ENCODE measurements around the gene DISP3. TPM values are rescaled to one million over a fixed set of nuclear protein-coding genes. Genes with fewer than 3 reads are reported as not detected.

DISP3 gene
- polyA plus RNA-seq, 1 donor (not counting 4 experiments of a cell fraction or from before 2014, with no cell fraction given), result not detected

- Histone ChIP-seq H3K9me3 (ENCODE audit: control insufficient read depth, low read depth, low read length) (no peaks in the 10 kb centered on the region), H3K4me1 (ENCODE audit: control insufficient read depth, extremely low read depth, insufficient read depth, low read length) (no peaks in the 10 kb centered on the region), H2AFZ (ENCODE audit: control insufficient read depth, low read length) (no peak overlapping the region), H3K4me2 (ENCODE audit: control insufficient read depth, extremely low read depth, insufficient read depth, low read depth, low read length) (no peak overlapping the region), H3K9ac (ENCODE audit: control insufficient read depth, extremely low read depth, insufficient read depth, low read length) (no peak overlapping the region), H3K79me2 (ENCODE audit: control insufficient read depth, insufficient read depth, low read length) (no peaks in the 10 kb centered on the region), H3K27ac (ENCODE audit: control insufficient read depth, insufficient read depth, low read length) (no peak overlapping the region), H3K27me3 (ENCODE audit: control insufficient read depth, extremely low read depth, insufficient read depth, low read length) (peaks cover 7% of the 10 kb centered on the region), H3K36me3 (ENCODE audit: control insufficient read depth in 2 of 2, extremely low read depth in 1 of 2, insufficient read depth in 2 of 2, low read length in 2 of 2) (no peaks in the 10 kb centered on the region), H3K9me1 (ENCODE audit: control insufficient read depth, extremely low read depth, insufficient read depth, low read length) (no peaks in the 10 kb centered on the region), H4K20me1 (ENCODE audit: control insufficient read depth, extremely low read depth, insufficient read depth, low read length) (no peaks in the 10 kb centered on the region), H3K4me3 (ENCODE audit: control insufficient read depth in 2 of 3, extremely low read depth in 1 of 3, insufficient read depth in 2 of 3, low read depth in 1 of 3, low read length in 3 of 3) (no peak overlapping the region)
- FAIRE-seq (no peak), DNase-seq (ENCODE audit: low read depth, low spot score) (no peak)
- dilution Hi-C loops (cut with MboI; ENCODE audit: extremely low pct_ligation_motif_present, low sequenced_read_pairs), result no loop called here
- no peak for TF ChIP-seq EZH2 (IDR thresholded peaks at IDR 0.05; ENCODE audit: low read length)
- TF ChIP-seq CTCF (optimal IDR thresholded peaks at IDR 0.05 in 1 of 3, IDR thresholded peaks at IDR 0.05 in 1 of 3, conservative IDR thresholded peaks at IDR 0.05 in 1 of 3; ENCODE audit: extremely low read depth in 1 of 3, insufficient read depth in 2 of 3, low read length in 3 of 3), result no peak
Measured at GRCh38 chr1:11494771-11495170, 15.8 kb downstream of the DISP3 start.

- Histone ChIP-seq H3K4me2 (ENCODE audit: control insufficient read depth, extremely low read depth, insufficient read depth, low read depth, low read length) (no peak overlapping the region), H3K27me3 (ENCODE audit: control insufficient read depth, extremely low read depth, insufficient read depth, low read length) (peaks cover 7% of the 10 kb centered on the region), H3K27ac (ENCODE audit: control insufficient read depth, insufficient read depth, low read length) (no peak overlapping the region), H3K4me3 (ENCODE audit: control insufficient read depth in 2 of 3, extremely low read depth in 1 of 3, insufficient read depth in 2 of 3, low read depth in 1 of 3, low read length in 3 of 3) (no peak overlapping the region), H4K20me1 (ENCODE audit: control insufficient read depth, extremely low read depth, insufficient read depth, low read length) (no peaks in the 10 kb centered on the region), H2AFZ (ENCODE audit: control insufficient read depth, low read length) (no peak overlapping the region), H3K4me1 (ENCODE audit: control insufficient read depth, extremely low read depth, insufficient read depth, low read length) (no peaks in the 10 kb centered on the region), H3K79me2 (ENCODE audit: control insufficient read depth, insufficient read depth, low read length) (no peaks in the 10 kb centered on the region), H3K36me3 (ENCODE audit: control insufficient read depth in 2 of 2, extremely low read depth in 1 of 2, insufficient read depth in 2 of 2, low read length in 2 of 2) (no peaks in the 10 kb centered on the region), H3K9ac (ENCODE audit: control insufficient read depth, extremely low read depth, insufficient read depth, low read length) (no peak overlapping the region), H3K9me3 (ENCODE audit: control insufficient read depth, low read depth, low read length) (no peaks in the 10 kb centered on the region), H3K9me1 (ENCODE audit: control insufficient read depth, extremely low read depth, insufficient read depth, low read length) (no peaks in the 10 kb centered on the region)
- no peak for DNase-seq (ENCODE audit: low read depth, low spot score)
- FAIRE-seq, result no peak
- TF ChIP-seq EZH2 (IDR thresholded peaks at IDR 0.05; ENCODE audit: low read length) (no peak), CTCF (optimal IDR thresholded peaks at IDR 0.05 in 1 of 3, IDR thresholded peaks at IDR 0.05 in 1 of 3, conservative IDR thresholded peaks at IDR 0.05 in 1 of 3; ENCODE audit: extremely low read depth in 1 of 3, insufficient read depth in 2 of 3, low read length in 3 of 3) (no peak)
- dilution Hi-C loops (cut with MboI; ENCODE audit: extremely low pct_ligation_motif_present, low sequenced_read_pairs), result no loop called here
Measured at GRCh38 chr1:11495579-11495978, 16.6 kb downstream of the DISP3 start.
